CD4-positive, alpha-beta T cell treated with Interleukin-10 for 1 hour (primary cell): ENCODE measurements around the gene SLC1A3.
"Not testable (repeated sequence)": the region's sequence is repeated elsewhere in the genome, so short reads cannot be mapped to it uniquely, and the experiment has no call there.

ENCODE experiments used
- DNase-seq: peaks from one replicate; pipeline ENCODE4 v3.0.0-alpha.2; 2020

The SLC1A3 gene

DNA sequence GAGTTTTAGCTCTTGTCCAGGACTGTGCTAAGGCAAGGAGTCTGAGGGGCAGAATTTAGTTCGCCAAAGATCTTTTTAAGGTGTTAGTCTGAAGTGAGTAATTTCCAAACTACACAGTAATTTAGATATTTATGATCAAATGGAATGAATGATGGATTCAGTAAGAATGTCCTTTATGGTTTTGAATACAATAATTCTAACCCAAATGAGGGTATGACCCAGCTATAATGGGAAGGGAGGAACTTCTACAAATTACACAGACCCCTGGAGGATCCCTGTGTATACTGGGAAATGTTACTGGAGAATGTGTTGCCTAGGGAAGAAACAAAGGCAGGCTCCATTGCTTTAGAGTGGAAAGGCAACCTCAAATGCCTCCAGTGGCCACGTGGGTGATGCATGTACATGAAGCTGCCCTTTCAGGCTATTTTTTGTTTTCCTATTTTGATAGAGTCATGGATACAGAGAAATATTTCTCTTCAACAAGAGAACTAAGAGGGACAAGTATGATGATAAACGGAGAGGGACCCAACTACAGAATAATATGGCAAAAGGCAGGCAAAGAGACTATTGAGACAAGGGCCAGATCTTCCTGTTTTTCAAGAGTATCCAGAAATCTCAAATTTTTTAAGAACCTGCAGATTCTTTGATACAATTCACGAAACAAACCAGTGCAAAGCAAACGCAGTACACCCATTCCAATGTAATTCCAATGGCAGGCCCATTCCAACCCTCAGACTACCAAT lies 25.4 kb downstream of the SLC1A3 start:
- DNase-seq = no peak

DNA sequence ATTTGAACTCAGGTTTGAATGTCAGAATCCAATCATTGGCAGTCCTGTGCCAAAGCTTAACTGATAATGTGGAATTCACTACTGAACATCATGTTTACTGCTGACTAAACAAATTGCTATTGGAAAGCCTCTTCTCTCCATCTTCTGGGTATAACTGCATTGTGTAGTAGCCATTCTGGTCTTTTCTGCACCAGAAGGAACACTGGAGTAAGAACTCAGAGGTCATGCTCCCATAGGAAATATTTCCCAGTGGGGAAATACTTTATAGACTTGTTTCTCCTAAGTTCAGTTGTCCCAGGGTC lies 25.9 kb downstream of the SLC1A3 start:
- DNase-seq = no peak

DNA sequence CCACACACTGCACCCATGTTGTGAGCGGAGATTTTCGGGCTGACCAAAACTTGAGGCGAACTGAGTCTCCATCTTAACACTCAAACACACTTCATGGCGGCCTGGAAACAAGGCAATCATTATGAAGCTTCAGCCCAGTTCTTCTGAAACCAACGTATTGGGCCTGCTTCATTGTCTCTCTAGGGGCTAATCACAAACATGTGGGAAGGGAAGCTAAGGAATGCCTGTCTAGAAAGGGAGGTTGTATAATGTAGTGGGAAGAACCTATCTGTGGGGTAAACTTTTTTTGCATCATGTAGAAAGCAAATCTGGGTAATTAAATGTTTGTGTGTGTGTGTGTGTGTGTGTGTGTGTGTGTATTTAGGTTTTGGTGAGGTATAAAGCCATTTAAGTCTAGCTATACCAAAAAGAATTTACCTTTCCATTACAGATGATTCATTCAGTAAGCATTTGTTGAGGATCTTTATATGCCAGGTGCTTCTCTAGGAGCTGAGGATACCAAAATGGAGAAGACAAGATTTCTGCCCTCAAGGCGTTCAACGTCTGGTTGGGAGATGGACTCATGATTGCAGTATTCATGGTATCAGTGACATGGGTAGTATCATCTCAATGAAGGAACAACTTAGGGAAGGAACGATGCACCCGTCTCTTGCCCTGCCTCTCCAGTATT lies 29.4 kb downstream of the SLC1A3 start:
- DNase-seq = no peak

DNA sequence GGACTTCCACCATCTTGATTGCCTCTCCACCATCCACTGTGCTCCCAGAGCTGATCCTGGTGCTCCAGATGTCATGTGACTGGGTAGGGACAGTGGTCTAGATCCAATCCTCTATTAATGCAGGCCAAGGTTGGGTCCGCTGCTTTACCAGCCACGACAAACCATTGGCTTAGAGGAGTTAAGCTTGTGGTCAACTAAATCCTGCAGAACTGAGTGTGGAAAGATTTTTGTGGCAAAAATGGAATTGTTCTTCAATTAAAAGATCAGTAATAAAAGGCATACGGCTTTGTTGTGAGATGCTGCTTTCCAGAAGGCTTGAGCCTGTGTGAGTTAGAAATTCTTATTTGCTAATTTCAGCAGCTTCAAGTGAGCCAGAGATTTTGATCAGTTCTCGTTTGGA lies 30.7 kb downstream of the SLC1A3 start:
- DNase-seq = no peak

DNA sequence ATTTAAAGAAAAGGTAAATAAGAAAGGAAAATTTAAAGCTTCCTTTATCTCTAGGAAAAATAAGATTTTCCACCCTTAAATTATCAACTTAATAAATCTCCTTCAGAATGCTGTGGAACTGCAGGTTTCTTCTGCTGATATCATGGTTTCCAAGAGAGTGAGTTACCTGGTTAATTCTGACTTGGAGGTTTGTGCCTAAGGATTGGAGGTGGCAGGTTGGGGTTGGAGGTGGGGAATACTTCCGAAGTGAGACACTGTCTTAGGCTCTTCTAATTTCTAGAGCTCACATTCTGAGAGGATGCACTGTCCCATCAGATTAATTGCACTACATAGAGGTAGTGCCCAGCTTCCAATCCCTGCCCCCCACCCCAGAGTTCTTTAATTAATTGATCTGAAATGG lies 31.1 kb downstream of the SLC1A3 start:
- no peak for DNase-seq

DNA sequence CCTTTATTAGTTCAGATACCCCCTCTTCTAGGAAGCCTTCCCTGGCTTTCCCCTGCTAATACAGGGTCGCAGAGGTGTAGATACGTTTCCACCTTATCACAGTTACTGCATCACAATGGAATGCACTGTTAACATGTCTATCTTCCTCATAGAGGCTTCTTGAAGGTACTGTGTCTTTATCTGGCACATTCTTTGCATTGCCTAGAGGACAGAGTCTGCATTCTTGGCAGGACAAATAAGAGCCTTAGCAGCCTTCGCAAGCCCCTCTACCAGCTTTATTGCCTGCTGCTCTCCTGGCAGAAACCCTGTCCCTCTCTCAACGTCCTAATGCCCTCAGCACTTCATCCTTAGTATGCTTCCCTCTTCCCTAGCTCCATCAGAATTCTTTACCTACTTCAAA lies 31.6 kb downstream of the SLC1A3 start:
- no peak for DNase-seq

DNA sequence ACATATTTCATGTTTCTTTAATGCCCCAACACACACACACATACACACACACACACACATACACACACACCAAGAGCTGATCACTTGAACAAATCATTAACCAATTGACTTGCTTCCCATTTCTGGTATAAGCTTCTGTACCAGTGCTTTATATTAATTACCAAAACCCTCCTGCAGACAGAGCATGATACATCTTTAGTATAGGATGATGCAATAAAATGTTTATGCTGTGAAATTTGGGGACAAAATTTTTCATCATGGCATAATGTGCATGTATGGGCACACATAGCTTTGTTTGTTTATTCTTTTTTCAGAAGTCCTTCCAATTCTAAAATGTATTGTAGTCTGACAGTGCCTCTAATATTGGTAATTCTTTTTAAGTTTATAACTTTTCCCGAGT lies 34.5 kb downstream of the SLC1A3 start:
- no peak for DNase-seq

DNA sequence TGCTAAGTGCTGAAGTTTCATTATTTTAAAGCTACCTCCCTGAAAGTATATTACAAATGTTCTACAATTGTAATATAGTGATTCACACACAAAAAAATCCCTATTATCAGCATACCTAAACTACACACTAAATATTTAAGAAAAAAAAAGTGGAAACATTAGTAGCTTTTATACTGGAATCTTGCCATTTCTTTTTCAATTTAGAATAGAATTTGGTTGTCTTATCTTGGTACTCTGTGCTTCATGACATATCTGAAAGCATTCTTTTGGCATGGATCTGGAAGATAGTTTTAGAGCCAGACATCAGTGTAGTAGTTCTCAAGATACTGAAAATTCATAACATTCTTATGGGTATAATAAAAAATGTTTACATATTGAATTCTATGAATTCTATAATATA lies 35.0 kb downstream of the SLC1A3 start:
- no peak for DNase-seq

DNA sequence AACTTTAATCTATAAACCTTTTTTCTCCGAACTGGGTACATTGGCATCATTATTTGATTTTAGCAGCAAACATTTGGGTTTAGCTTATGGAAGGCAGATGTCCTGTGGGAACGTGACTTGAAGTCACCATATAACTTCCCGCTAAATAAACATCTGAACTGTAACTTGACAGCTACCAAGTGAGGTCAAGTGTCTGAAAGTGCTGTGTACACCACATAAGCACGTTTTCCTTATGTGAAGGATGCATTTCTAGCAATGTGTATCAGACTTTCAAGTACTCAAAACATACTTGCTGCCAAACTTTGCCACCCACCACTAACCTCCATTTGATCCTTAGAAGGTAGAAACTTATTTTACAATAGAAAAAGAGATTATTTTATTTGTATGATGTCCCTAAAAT lies 35.7 kb downstream of the SLC1A3 start:
- no peak for DNase-seq

DNA sequence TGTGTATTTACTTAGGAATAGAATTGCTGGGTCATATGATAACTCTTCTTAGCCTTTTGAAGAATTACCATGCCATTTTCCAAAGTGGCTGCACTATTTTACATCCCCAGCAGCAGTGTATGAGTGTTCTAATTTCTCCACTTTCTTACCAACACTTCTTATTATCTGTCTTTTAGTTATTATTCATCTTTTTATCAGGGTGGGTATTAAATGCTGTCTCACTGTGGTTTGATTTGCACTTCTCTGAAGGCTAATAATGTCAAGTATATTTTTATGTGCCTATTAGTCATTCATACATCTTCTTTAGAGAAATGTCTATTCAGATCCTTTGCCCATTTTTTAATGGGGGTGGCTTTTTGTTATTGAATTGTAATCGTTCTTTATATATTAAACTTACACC lies 36.8 kb downstream of the SLC1A3 start:
- DNase-seq = no peak

DNA sequence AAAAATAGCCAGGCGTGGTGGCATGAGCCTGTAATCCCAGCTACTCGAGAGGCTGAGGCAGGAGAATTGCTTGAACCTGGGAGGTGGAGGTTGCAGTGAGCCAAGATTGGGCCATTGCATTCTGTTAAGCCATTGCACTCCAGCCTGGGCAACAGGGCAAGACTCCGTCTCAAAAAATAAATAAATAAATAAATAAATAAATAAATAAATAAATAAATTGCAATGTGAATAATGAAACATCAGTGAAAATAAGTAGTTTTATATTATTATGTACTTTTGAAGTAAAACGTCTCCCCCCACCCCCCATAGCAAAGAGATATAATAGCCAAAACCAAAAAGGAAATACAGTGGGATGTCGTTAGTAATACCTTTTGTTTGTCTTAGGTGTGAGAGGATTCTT lies 37.4 kb downstream of the SLC1A3 start:
- DNase-seq = not testable (repeated sequence)

DNA sequence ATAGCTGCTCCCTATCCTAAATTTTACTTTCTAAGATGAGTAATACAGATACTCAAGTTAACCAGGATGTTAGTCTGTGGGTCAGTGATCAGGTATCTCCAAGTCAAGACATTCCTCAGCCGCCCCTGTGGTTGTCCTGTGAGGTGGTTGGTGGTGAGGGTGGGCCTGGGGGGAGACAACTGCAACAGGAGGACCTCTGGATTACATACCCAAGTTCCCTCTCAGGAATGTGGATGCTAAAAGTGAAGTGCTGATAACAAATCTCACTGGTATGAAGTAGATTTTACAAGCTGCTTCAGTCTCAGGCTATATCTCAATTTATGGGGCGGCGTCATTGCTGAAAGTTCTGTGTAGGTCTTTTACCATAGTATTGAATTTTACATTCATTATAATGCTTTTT lies 38.3 kb downstream of the SLC1A3 start:
- no peak for DNase-seq

DNA sequence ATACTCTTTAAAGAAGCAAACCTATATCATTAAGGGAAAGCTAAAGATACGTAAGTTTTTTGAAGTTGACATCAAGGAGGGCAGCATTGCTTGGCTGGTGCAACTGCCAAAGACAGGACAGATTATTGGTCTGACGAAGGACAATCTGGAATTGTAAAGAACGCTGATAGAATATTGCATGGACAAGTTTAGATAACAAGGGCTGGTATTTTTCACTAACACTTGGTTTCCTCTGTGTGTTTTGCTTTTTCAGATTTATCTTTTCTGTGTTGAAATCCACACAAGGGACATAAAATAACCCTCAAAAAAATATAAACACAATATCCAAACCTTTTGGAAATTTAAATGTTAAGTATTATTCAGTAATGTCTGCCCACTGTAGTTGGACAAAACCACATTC lies 39.7 kb downstream of the SLC1A3 start:
- DNase-seq = no peak

DNA sequence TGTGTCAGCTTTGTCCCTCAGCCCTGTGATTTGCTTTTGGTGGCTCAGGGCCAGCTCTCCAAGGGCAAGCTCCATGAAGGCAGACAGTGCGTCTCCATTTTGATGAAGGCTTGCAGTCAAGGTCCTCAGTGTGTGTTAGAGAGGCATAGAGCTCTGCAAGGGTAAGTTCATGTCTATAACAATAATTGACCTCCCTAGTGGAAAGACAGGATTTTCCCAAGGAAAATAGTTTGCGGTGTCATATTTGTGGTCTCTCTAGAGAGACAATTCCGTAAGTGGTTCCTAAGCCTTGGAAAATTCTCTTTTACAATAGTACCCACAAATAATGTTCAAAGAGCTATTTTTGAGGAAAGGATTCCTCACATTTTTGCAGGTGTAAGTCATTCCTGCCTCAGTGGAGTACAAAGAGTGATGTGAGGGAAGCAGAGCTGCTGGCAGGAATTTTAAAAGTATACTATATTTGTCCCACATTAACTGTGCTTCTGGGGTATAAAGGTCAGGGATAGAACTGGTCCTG lies 40.2 kb downstream of the SLC1A3 start:
- DNase-seq = no peak

DNA sequence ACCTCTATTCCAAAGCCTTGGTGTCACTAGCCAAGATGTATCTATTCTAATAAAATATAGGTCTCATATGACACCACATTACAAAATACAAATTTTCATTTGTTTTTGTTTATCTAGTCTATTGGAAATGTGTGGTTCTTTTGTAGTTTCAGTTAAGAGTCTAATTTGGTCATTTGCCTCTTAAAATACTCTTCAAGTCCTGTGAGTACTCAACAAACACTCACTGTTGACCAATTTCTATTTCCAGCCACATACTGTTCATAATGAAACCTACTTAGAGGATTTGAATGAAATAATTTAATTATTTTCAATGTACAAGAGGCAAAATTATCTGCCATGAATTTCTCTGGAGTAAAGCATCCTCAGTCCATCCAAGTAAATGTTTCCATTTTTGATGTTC lies 40.6 kb downstream of the SLC1A3 start:
- no peak for DNase-seq

DNA sequence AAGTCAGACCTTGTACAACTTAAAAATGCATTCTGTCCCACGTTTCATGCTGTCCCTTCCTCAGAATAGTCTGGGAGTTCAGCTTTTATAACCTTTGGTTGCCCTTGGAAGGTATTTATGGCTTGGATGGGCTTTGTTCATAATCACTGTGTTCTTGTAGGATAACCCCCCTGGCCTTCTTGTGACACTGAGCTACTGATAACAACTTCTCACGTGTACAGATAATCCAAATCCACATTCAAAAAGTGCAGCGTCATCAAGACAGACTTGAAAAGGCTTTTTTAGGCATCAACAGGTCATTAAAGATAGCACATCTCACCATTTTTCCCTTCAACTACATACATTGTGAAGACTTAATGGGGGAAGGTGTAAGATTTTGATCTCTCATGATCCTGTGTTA lies 42.0 kb downstream of the SLC1A3 start:
- DNase-seq = no peak

DNA sequence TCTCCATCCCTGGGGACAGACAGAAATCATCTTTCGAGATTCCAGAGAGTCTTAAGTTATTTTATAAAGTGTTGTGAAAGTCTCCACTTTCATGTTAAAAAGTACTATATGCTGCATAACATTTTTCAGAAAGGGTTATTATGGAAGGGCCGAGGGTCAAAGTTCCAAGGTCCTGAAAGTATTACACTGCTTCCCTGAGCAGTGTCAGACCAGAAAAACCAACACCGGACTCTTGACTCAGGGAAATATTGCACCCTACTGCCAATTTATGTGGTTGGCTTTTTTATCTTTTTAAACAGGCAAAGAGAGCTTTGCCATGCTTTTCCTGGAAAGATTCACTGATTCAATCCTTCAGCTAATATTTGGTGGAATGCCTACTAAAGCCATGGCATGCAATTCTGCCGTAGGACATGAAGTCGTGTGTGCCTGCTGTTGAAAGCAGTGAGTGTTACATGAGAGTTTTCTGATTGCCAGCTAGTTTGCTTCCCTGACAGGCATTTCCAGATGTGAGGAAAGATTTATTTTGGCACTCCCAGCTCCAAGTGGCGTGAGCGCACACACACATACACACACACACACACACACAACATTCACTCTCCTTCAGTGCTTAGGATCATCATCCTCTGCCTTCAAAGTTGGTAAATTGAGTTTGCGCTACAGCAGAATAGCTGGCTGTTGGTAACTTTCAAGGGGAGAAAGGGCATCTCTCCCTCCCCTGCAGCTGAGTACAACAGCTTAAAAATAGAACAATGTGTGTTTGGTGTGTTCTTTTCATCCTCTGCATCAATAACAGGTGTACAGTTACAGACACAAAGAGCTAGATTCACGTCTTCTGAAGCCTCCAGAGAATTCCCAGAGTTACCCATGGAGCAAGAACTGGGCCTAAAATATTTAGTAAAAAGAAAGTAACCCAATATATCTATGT lies 45.6 kb downstream of the SLC1A3 start:
- DNase-seq = no peak

DNA sequence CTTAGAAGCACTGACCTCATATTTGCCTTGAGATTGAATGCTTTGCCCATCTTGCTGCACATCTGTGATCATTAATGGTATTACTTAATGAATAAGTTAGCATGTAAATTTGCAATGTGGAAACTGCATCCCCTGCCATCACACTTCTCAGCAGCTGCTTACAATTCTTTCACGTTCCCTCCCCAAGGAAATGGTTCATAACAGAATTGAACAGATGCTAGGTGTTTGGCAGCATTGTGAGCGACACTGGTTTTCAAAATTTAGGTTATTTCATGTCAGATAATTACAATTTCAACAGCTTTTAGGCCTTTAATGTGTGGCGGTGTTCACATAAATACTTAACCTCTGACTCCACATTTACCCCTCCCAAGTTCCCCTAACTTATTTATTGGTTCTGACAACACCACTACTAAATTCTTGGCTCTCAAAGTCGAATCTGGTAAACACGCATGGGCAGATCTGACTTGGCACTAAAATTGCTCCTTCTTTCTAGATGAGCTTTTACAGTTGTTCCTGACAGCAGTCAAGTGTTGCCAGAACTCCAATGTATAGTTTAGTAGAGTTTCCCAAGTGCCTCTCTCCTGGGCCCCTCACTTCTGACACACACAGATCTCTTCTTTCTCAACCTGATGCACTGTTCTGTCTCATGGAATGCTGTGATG lies 46.8 kb downstream of the SLC1A3 start:
- DNase-seq = no peak

DNA sequence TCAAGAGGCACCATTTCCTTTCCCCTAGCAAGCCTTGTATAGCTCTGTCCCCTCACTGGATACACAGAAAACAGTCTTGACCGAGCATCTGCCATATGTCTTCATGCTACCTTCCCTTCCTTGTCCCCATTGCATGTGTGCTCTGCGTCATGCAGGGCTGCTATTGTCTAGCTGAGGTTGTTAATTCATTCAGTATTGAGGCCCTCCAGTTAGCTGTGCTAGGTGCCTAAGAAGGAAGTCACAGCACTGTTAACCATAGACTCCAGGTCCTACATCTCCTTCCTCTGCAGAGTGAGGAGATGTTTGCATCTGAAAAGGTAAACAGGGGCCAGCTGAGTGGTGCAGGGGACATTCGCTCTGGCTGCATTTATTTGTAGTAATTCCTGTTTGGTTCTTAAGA lies 48.2 kb downstream of the SLC1A3 start:
- DNase-seq = no peak

DNA sequence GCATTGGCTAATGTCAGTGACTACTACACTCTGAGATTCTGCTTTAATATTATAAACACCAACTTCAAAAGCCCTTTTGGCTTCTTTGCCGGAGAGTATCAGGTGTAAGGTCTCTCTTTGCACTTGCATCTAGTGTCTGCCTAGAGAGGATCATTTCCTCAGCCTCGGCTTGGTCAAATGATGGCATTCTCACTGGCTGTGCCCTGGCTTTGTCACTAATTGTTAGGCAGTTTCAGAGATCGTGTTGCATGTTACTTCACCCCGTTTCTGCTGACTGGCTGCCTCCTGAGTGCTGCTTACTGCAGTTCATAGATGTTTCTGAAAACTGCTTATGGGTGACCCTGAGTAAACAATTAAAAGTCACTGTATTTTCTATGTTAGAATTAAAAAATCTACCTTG lies 48.8 kb downstream of the SLC1A3 start:
- no peak for DNase-seq

DNA sequence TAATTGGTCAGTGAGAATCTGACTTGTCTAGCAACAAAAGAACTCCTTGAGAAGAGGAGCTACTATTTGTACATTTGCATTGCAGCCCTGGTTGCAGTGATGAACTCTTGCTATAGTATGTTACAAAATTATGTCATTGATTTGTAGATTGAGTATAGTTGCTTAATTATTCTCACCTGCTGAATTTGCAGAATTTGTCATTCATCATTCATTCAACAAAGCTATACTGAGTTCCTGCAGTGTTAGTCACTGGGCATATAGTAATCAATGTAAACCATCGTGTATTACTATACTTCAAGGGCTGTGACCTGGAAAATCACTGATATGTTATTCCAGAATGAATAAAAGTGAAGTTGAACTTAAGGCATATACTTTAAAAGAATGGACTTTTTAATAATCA lies 50.1 kb downstream of the SLC1A3 start:
- no peak for DNase-seq

DNA sequence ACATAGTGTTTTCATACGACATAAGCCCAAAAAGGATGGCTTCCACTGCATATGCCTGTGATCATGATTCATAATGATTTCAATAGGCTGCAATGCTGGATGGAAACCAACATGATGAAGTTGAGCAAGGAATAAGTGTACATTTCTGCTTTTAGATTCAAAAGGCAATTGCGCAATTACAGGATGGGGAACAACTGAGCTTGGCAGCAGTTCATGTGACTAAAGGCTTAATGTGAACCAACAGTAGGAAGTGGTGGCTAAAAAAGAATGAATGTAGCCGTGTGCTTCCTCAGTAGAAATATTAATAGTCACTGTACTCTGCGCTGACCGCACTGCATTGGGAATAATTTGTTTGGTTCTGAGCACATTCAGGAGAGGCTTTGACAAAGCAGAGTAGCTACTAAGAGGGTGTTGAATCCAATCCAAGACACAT lies 51.2 kb downstream of the SLC1A3 start:
- peak; percentile 15 for DNase-seq
